ENCODE measurements around the gene CERCAM. TPM values are rescaled to one million over a fixed set of nuclear protein-coding genes. Genes with fewer than 3 reads are reported as not detected.

The CERCAM gene
- total and polyA plus RNA-seq, 2 experiments from 2014 or later: 49.2 to 117 TPM

GRCh38 chr9:128415281-128415680 lies 5.4 kb upstream of the CERCAM start:
- H3K9me2 ChIP-seq (replicated peaks; ENCODE audit: insufficient read depth): no peaks in the 10 kb centered on the region
- H3K4me1 ChIP-seq (ENCODE audit: insufficient read depth): peaks cover 12% of the 10 kb centered on the region
- H3K4me2 ChIP-seq: no peak overlapping the region
- TF ChIP-seq EZH2 (IDR thresholded peaks at IDR 0.05; ENCODE audit: borderline replicate concordance) (no peak), CTCF (IDR thresholded peaks at IDR 0.05; ENCODE audit: poor library complexity) (no peak), EZH2phosphoT487 (IDR thresholded peaks at IDR 0.05; ENCODE audit: low read depth, severe bottlenecking, unreplicated experiment) (no peak)
- WGBS (ENCODE audit: low lambda C conversion rate, missing lambda C conversion rate): 86% methylated on average over 2 of the region's 2 CpGs
- H3K36me3 ChIP-seq (replicated peaks; ENCODE audit: insufficient read depth, low read depth): no peaks in the 10 kb centered on the region
- no peaks in the 10 kb centered on the region for H4K20me1 ChIP-seq (ENCODE audit: insufficient read depth, poor library complexity, severe bottlenecking)
- H2AFZ ChIP-seq: no peak overlapping the region
- no peaks in the 10 kb centered on the region for H3K9me3 ChIP-seq (ENCODE audit: low read depth)
- no peak for DNase-seq (ENCODE audit: low spot score)
- no peak overlapping the region for H3K27ac ChIP-seq
- H3K27me3 ChIP-seq: peaks cover 14% of the 10 kb centered on the region
- no peak overlapping the region for H3K4me3 ChIP-seq
- H3K79me2 ChIP-seq: no peaks in the 10 kb centered on the region

- Histone ChIP-seq H3K9me2 (replicated peaks; ENCODE audit: insufficient read depth) (no peaks in the 10 kb centered on the region), H3K9me3 (ENCODE audit: low read depth) (no peaks in the 10 kb centered on the region), H3K4me1 (ENCODE audit: insufficient read depth) (peaks cover 12% of the 10 kb centered on the region), H3K4me3 (no peak overlapping the region), H2AFZ (no peak overlapping the region), H3K36me3 (replicated peaks; ENCODE audit: insufficient read depth, low read depth) (no peaks in the 10 kb centered on the region), H3K27me3 (peaks cover 14% of the 10 kb centered on the region), H4K20me1 (ENCODE audit: insufficient read depth, poor library complexity, severe bottlenecking) (no peaks in the 10 kb centered on the region), H3K27ac (no peak overlapping the region), H3K4me2 (no peak overlapping the region), H3K79me2 (no peaks in the 10 kb centered on the region)
- no peak for TF ChIP-seq EZH2 (IDR thresholded peaks at IDR 0.05; ENCODE audit: borderline replicate concordance)
- no peak for TF ChIP-seq EZH2phosphoT487 (IDR thresholded peaks at IDR 0.05; ENCODE audit: low read depth, severe bottlenecking, unreplicated experiment)
- TF ChIP-seq CTCF (IDR thresholded peaks at IDR 0.05; ENCODE audit: poor library complexity): no peak
- no peak for DNase-seq (ENCODE audit: low spot score)
- WGBS (ENCODE audit: low lambda C conversion rate, missing lambda C conversion rate): 49% methylated on average over 6 of the region's 6 CpGs
Measured at GRCh38 chr9:128416014-128416413, 4.6 kb upstream of the CERCAM start.

- peaks cover 14% of the 10 kb centered on the region for H3K27me3 ChIP-seq
- H4K20me1 ChIP-seq (ENCODE audit: insufficient read depth, poor library complexity, severe bottlenecking): no peaks in the 10 kb centered on the region
- 71% methylated on average over 6 of the region's 6 CpGs for WGBS (ENCODE audit: low lambda C conversion rate, missing lambda C conversion rate)
- no peak for DNase-seq (ENCODE audit: low spot score)
- H3K4me3 ChIP-seq: no peak overlapping the region
- H3K79me2 ChIP-seq: no peaks in the 10 kb centered on the region
- no peaks in the 10 kb centered on the region for H3K9me2 ChIP-seq (replicated peaks; ENCODE audit: insufficient read depth)
- no peak for TF ChIP-seq EZH2phosphoT487 (IDR thresholded peaks at IDR 0.05; ENCODE audit: low read depth, severe bottlenecking, unreplicated experiment)
- TF ChIP-seq CTCF (IDR thresholded peaks at IDR 0.05; ENCODE audit: poor library complexity): no peak
- no peak for TF ChIP-seq EZH2 (IDR thresholded peaks at IDR 0.05; ENCODE audit: borderline replicate concordance)
- no peak overlapping the region for H3K27ac ChIP-seq
- no peak overlapping the region for H2AFZ ChIP-seq
- H3K36me3 ChIP-seq (replicated peaks; ENCODE audit: insufficient read depth, low read depth): no peaks in the 10 kb centered on the region
- H3K9me3 ChIP-seq (ENCODE audit: low read depth): no peaks in the 10 kb centered on the region
- peaks cover 12% of the 10 kb centered on the region for H3K4me1 ChIP-seq (ENCODE audit: insufficient read depth)
- H3K4me2 ChIP-seq: no peak overlapping the region
Measured at GRCh38 chr9:128416432-128417019, 4.1 kb upstream of the CERCAM start.
